ENCODE results near the gene C2orf72. TPM values are rescaled to one million over a fixed set of nuclear protein-coding genes. Genes with fewer than 3 reads are reported as not detected.

Gene C2orf72
- total and polyA plus RNA-seq, 2 of the 4 experiments (the other 2 are of a cell fraction), result 0.09 to 0.18 TPM

DNA sequence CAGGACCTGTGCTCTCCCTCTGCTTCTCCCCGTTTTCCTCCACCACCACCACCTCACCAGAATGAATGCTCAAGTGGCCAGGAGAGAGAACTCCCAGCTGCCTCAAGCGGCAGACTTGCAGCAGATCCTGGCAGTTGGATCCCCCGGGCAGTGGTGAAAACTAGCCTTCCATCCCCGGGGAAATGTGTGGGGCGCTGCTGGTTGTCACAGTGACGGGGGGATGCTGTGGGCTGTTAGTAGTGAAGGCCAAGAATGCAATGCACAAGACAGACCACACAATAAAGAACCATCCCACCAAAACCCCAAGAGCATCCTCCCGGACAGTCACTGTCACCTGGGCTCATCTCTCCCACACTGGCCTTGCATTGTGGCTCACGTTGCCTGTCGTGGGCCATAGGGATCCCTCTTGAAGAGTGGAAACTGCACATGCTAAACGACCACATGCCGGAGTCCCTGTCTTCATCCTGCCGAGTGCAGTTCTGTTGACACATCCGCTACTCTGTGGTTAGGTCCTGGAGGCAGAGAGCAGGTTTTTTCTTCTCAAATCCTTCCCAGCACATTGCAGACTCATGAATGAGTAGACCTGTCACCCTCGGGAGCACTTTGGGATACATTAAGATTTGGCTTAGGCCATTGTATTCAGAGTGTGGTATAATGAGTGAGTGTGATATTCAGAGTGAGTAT, 27.9 kb upstream of the C2orf72 start:
- no peaks in the 10 kb centered on the region for H3K4me1 ChIP-seq (ENCODE audit: control insufficient read depth, insufficient read depth, low read length)
- no peak for ATAC-seq (ENCODE audit: low read depth)
- no peak overlapping the region for H2AK9ac ChIP-seq (replicated peaks; ENCODE audit: low read depth, low read length, poor library complexity)
- no peak overlapping the region for H2BK20ac ChIP-seq (ENCODE audit: low read depth, low read length)
- 30% methylated on average over 2 of the region's 14 CpGs; no CpG with 5 or more reads in 1 of the 2 experiments for WGBS, 2 experiments (ENCODE audit: extremely low coverage in 2 of 2, insufficient read length in 1 of 2)
- no peak overlapping the region for H2BK15ac ChIP-seq (ENCODE audit: low read depth, low read length)
- H3K4ac ChIP-seq (ENCODE audit: low read depth, low read length), result no peak overlapping the region
- no peak overlapping the region for H3K4me3 ChIP-seq (ENCODE audit: insufficient read depth, low read depth, low read length)
- no peak overlapping the region for H2BK120ac ChIP-seq (ENCODE audit: low read depth, low read length)
- TF ChIP-seq, protein P1, sequence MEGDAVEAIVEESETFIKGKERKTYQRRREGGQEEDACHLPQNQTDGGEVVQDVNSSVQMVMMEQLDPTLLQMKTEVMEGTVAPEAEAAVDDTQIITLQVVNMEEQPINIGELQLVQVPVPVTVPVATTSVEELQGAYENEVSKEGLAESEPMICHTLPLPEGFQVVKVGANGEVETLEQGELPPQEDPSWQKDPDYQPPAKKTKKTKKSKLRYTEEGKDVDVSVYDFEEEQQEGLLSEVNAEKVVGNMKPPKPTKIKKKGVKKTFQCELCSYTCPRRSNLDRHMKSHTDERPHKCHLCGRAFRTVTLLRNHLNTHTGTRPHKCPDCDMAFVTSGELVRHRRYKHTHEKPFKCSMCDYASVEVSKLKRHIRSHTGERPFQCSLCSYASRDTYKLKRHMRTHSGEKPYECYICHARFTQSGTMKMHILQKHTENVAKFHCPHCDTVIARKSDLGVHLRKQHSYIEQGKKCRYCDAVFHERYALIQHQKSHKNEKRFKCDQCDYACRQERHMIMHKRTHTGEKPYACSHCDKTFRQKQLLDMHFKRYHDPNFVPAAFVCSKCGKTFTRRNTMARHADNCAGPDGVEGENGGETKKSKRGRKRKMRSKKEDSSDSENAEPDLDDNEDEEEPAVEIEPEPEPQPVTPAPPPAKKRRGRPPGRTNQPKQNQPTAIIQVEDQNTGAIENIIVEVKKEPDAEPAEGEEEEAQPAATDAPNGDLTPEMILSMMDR (conservative IDR thresholded peaks at IDR 0.05; ENCODE audit: low read depth, low read length), result no peak
- TF ChIP-seq RCOR1 (IDR thresholded peaks at IDR 0.05; ENCODE audit: insufficient replicate concordance, low read length) (no peak), MAFK (IDR thresholded peaks at IDR 0.05; ENCODE audit: low read depth, low read length) (no peak), FOS (IDR thresholded peaks at IDR 0.05; ENCODE audit: low read depth, low read length) (no peak), POLR2A (IDR thresholded peaks at IDR 0.05; ENCODE audit: low read depth, low read length) (no peak), CHD1 (IDR thresholded peaks at IDR 0.05; ENCODE audit: low read depth, low read length) (no peak), SMC3 (IDR thresholded peaks at IDR 0.05; ENCODE audit: low read depth, low read length) (no peak), RAD21 (IDR thresholded peaks at IDR 0.05; ENCODE audit: low read length) (no peak), BHLHE40 (IDR thresholded peaks at IDR 0.05; ENCODE audit: low read depth, low read length) (no peak), MXI1 (IDR thresholded peaks at IDR 0.05; ENCODE audit: borderline replicate concordance, low read depth, low read length) (no peak), NFE2L2 (IDR thresholded peaks at IDR 0.05; ENCODE audit: low read depth, low read length) (no peak), RFX5 (IDR thresholded peaks at IDR 0.05; ENCODE audit: low read depth, low read length) (no peak), CEBPB (IDR thresholded peaks at IDR 0.05; ENCODE audit: low read depth, low read length) (no peak), MAZ (IDR thresholded peaks at IDR 0.05; ENCODE audit: borderline replicate concordance, low read depth, low read length) (no peak)
- TF ChIP-seq, protein P2, sequence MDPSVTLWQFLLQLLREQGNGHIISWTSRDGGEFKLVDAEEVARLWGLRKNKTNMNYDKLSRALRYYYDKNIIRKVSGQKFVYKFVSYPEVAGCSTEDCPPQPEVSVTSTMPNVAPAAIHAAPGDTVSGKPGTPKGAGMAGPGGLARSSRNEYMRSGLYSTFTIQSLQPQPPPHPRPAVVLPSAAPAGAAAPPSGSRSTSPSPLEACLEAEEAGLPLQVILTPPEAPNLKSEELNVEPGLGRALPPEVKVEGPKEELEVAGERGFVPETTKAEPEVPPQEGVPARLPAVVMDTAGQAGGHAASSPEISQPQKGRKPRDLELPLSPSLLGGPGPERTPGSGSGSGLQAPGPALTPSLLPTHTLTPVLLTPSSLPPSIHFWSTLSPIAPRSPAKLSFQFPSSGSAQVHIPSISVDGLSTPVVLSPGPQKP (IDR thresholded peaks at IDR 0.05; ENCODE audit: borderline replicate concordance, low read depth, low read length), result no peak
- TF ChIP-seq, protein P3, sequence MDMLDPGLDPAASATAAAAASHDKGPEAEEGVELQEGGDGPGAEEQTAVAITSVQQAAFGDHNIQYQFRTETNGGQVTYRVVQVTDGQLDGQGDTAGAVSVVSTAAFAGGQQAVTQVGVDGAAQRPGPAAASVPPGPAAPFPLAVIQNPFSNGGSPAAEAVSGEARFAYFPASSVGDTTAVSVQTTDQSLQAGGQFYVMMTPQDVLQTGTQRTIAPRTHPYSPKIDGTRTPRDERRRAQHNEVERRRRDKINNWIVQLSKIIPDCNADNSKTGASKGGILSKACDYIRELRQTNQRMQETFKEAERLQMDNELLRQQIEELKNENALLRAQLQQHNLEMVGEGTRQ (IDR thresholded peaks at IDR 0.05; ENCODE audit: low read depth, low read length), result no peak
- no peaks in the 10 kb centered on the region for H4K20me1 ChIP-seq (ENCODE audit: insufficient read depth, low read length)
- in situ Hi-C loops (cut with MboI; ENCODE audit: low sequenced_read_pairs) (no loop called here), dilution Hi-C loops (cut with HindIII; ENCODE audit: low sequenced_read_pairs, unreplicated experiment) (no loop called here), intact Hi-C loops (cut with micrococcal nuclease) (no loop called here)
- H3K9me3 ChIP-seq (ENCODE audit: control insufficient read depth, insufficient read depth, low read length), result no peaks in the 10 kb centered on the region
- H3K9me1 ChIP-seq (ENCODE audit: insufficient read depth, low read length), result no peaks in the 10 kb centered on the region
- BruUV-seq (replicated peaks), result no TSS peak
- H4K8ac ChIP-seq (ENCODE audit: low read depth in 2 of 2, low read length in 2 of 2), result no peak overlapping the region
- H3K14ac ChIP-seq (replicated peaks; ENCODE audit: low read depth, low read length), result no peak overlapping the region
- ChIA-PET POLR2A (ENCODE audit: unreplicated experiment) (no interaction called here), CTCF (interaction anchor here (0.8 kb wide), 1 partner anchor 46 kb away, joined by 3 read pairs; no protein-coding TSS in a partner anchor)
- no peaks in the 10 kb centered on the region for H3K79me1 ChIP-seq (ENCODE audit: low read depth in 1 of 2, low read length in 2 of 2)
- H4K91ac ChIP-seq (ENCODE audit: insufficient read depth, low read depth, low read length), result no peak overlapping the region
- no peak overlapping the region for H3K18ac ChIP-seq (ENCODE audit: low read depth, low read length)
- H2BK5ac ChIP-seq (ENCODE audit: low read depth, low read length, poor library complexity, severe bottlenecking), result no peak overlapping the region
- H3K27ac ChIP-seq (ENCODE audit: insufficient read depth, low read length), result no peak overlapping the region
- no peak overlapping the region for H3K4me2 ChIP-seq (ENCODE audit: low read depth, low read length)
- no peak overlapping the region for H3K56ac ChIP-seq (ENCODE audit: extremely low read depth, insufficient read depth, low read length)
- no peak overlapping the region for H3K23ac ChIP-seq (ENCODE audit: low read depth, low read length)
- no peak overlapping the region for H2AFZ ChIP-seq (replicated peaks; ENCODE audit: low read length, poor library complexity)
- no peak overlapping the region for H3K9ac ChIP-seq (ENCODE audit: low read depth, low read length)
- H4K5ac ChIP-seq (ENCODE audit: low read depth, low read length), result no peak overlapping the region
- H2AK5ac ChIP-seq (ENCODE audit: low read depth, low read length), result no peak overlapping the region
- no peak for DNase-seq
- peaks cover 50% of the 10 kb centered on the region for H3K27me3 ChIP-seq (ENCODE audit: control insufficient read depth, insufficient read depth, low read length)
- no peaks in the 10 kb centered on the region for H3K36me3 ChIP-seq (ENCODE audit: control insufficient read depth, insufficient read depth, low read length)

Data from IMR-90 (cell line).